CD4-positive, alpha-beta T cell treated with Interleukin-4 for 4 hours (primary cell): ENCODE results near the gene CMTM7.
A peak's percentile ranks its signal among the peaks of the same experiment; 100 is the strongest.
"Not testable (repeated sequence)": the region's sequence is repeated elsewhere in the genome, so short reads cannot be mapped to it uniquely, and the experiment has no call there.

Experiments used
- DNase-seq: peaks from one replicate; pipeline ENCODE4 v3.0.0-alpha.2; 2020

Gene CMTM7

DNA sequence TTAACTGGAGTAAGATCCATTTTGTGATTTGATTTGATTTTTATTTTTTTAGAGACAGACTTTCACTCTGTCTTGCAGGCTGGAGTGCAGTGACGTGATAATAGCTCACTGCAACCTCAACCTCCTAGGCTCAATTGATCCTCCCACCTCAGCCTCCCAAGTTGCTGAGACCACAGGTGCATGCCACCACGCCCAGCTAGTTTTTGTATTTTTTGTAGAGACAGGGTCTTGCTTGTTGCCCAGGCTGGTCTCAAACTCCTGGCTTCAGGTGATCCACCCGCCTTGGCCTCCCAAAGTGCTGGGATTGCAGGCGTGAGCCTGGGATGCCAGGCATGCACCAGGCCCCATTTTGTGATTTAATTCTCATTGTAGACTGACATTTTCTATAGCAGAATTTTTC lies 47.8 kb downstream of the CMTM7 start:
- DNase-seq, result not testable (repeated sequence)

- no peak for DNase-seq
Observed at GRCh38 chr3:32440611-32441350, 49.1 kb downstream of the CMTM7 start.

DNA sequence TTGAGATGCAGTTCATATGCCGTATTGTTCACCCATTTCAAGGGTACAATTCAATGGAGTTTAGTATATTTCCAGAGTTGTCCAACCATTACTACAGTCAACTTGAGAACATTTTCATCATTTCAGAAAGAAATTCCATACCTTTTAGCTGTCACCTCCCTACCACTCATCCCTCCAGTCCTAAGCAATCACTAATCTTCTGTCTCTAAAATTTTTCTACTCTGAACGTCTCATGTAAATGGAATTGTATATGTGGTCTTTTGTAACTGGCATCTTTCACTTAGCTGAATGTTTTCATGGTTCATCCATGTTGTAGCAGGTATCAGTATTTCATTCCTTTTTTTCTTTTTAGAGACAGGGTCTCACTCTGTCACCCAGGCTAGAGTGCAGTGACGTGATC lies 51.1 kb downstream of the CMTM7 start:
- DNase-seq, result no peak

- peak; percentile 56 for DNase-seq
Observed at GRCh38 chr3:32443478-32443877, 51.8 kb downstream of the CMTM7 start.

GRCh38 chr3:32447865-32448400 lies 56.3 kb downstream of the CMTM7 start:
- DNase-seq, result no peak

DNA sequence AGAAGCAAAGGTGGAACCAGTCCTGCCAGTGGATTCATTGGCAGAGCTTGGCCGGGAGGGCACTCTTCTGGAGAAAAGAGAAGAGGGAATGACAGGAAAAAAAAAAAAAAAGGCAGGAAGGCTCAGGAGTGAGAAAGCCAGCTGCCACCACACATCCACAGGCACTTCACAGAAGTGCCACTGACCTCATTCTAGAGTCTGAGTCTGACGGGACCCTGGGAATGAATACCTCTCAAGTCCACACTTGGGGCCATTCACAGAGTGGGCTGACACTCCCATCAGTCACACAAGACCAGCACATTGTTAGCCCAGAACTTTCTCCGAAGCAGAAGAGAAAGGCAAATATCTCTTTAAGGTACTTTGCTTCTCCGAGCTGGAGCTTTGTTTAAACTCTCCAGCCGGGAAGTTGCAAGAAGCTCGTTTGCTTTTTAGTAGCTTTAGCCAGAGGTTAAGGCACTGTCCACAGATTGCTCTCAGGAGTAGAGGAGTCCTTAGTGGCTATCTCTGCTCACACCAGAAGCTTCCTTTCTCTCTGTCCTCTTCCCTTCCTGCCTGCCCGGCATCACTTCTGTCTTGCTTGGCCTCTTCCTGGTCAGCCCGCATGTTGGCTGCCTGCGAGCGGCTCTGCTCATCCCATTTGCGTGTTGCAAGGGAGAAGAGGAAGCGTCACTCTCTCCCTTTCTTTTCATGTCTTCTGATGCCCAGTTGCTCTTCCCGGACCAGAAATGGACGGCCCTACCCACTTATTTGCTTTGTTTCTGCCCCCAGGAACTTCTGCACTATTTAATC lies 57.2 kb downstream of the CMTM7 start:
- no peak for DNase-seq

GRCh38 chr3:32449691-32450090 lies 58.0 kb downstream of the CMTM7 start:
- DNase-seq, result no peak

- no peak for DNase-seq
Observed at GRCh38 chr3:32450426-32450825, 58.8 kb downstream of the CMTM7 start.

DNA sequence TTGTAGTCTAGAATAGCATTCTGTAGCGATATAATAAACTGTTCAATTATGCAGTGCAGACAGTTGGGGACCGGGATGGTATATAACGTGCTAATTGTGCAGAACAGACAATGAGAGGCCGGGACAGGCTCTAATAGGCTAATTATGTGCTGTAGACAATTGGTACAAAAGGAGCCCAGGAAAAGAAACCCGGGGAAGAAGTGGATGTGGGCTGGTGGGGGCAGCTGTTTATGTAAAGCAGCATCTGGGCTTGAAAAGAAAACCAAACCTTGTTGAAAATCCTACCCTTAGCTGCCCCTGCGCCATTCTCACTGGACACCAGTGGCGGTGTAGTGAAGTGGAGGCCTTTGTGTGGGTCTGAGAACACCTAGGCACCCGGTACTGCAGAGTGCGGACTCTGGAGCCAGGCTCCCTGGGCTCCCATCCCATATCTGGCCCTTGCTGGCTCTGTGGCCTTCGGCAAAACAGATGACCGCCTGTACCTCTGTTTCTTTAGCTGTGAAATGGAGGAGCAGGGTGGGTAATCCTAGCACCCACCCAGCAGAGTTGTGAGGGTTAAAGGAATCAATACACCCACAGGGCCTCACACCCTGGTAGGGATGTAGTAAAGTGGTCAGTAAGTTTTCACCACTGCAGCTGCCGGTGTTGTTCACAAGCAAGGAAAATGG lies 59.5 kb downstream of the CMTM7 start:
- DNase-seq, result no peak

- DNase-seq, result no peak
Observed at GRCh38 chr3:32452009-32452408, 60.4 kb downstream of the CMTM7 start.

DNA sequence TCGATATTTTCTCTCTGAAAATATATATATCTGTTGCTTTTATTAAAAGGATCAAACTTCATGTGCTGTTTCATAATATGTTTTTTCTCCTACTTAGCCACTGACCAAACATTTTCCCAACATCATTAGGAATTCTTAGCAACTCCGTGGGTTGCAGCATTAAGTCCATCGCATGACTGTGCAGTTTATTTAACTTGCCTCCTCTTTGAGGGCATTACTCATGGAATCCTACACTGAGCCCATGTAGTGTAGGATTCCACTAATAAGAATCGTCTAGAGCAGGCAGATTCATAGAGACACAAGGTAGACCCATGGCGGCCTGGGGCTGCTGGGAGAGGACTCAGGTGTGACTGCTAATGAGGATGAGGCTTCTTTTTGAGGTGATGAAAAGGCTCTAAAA lies 61.7 kb downstream of the CMTM7 start:
- DNase-seq, result no peak

DNA sequence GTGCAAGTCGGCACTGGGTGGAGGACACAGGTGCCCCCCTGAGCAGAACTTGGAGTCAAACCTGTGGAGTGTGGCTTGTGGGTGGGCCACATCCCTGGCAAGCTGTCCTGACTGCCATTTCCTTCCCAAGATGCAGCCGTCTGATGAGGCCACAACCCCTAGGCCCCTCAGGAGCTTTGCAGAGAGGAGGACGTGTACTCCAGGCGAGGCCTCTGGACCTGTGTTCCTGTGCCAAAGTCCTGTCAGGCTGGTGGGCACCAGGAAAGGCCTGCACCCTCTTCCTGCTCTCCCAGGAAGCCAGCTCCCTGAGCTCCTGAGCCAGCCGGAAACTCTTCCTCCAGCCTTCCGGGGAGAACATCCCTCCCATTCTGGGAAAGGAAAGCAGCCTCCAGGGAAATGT lies 62.5 kb downstream of the CMTM7 start:
- DNase-seq, result no peak

DNA sequence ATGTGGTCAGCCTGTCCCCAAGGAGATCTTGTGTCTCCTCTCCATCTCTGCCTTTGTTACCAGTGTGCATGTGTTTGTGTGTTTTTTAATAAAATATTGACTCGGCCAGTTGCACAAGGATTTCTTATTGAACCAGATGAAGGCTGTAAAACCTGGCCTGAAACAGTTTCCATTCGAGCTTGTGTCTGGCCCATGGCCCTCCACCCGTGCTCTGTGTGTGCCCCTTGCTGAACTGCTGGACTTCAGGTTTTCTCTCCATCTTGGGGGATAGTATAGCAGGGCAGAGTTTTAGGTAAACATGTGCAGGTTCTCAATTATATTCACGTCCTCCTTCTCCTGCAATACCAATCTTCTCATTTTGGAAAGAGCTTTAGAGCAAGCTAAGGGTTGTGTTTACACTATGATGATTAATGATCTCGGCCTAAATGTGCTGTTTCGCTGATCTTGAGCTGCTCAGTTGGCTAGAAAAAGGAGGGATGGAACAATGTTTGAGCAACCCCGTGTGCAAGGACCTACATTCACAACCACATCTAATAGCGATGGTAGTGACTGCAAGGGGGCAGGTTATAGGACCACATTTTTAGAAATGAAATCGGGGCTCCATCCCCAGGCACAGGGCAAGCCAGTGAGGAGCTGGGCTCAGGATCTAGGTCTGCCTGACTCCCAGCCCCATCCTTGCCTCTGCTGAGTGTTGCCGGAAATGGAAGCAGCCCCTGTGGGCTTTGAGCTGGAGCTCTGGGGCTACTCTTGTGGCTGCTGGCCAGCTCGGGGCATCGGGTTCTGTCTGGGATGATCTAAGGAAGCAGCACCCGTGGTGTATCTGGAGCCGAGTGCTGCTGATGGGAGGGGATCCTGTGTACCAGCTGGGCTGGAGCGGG lies 63.3 kb downstream of the CMTM7 start:
- no peak for DNase-seq

DNA sequence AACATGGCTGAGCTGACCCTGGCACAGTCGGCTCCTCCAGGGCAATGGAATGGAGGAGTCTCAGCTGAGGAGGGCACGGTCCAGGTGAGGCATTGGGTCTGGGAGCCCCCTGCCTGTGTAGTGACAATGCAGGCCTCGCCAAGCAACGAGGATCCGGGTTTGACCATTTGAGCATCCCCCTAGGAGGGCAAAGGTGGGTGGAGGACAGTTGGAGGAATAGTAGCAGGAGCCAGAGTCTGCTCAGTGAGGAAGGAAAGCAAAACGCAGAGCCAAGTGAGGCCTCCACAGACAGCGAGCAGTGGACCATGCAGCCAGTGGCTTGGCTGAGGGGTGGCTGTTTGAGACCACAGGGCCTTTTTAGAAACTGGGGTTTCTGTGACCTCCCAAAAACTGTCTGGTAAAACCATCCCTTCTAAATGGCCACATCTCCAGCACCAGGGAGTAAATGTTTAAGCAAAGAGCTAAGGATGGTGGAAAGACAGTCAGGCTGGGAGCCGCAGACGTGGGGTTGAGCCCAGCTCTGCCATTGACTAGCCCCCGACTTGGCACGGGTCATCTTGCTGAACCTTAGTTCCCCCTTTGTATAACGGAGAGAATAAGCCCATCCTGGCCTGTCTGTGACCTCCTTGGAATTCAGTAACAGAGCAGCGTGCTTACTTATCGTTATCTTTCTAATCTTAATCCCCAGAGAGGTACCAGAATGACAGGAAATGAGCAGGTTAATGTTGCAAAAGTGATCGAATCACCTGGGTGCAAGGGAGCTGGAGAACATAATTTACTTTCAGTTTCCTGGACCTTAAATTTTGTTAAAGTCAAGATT lies 64.2 kb downstream of the CMTM7 start:
- peak; percentile 56 for DNase-seq

GRCh38 chr3:32456429-32457130 lies 64.9 kb downstream of the CMTM7 start:
- DNase-seq, result no peak

DNA sequence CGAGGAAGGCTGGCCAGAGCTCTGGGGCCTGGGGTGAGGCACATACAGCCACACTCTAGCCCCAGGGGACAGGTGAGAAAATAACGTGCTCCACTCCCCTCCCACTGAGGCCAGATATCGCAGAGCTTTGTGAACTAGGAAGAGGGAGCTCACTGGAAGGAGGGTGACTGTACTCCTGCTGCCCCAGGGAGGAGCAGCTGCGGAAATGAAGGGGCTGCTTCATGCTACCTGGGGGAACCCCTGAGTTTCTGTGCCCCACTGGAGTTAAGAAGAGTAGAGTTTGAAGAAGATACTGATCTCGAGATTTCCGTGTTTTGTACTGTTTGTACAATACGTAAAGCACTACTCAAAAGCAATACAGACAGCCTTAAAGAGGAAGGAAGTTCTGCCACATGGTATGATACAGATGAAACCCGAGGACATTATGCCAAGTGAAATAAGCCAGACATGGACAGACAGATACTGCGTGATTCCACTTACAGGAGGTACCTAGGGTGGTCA lies 66.4 kb downstream of the CMTM7 start:
- peak; percentile 89 for DNase-seq

- no peak for DNase-seq
Observed at GRCh38 chr3:32459450-32459849, 67.8 kb downstream of the CMTM7 start.

DNA sequence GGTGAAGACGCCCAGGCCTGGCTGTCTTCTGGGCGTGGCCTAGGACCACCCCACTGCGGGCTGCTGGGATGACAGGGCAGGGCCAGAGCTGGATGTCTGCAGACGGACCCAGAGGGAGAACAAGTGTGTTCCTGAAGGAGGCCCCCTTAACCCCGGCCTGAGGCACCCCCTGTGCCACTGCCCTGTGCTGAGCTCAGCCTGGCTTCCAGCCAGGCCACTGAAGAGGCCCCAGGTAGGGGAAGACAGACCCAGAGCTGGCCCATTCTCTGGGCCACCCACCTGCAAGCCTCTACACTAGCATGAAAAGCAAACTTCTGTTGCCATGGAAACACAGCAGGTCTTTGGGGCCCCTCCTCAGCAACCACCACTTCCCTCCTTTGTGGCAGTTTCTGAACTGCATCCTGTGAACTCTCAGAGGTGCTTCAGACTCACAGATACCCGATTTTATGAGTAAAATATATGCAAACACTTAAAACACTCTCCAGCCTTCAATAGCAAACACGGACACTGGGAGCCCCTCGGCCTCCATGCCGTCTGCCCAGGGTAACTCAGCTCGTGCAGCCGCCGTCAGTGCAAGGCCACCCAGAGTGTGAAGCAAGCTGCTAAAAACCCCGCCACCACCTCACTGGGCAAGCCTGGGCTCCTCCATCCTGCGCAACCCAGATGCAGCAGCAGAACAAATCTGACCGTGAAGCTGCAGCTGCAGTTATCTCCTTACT lies 68.5 kb downstream of the CMTM7 start:
- DNase-seq, result peak; percentile 97

DNA sequence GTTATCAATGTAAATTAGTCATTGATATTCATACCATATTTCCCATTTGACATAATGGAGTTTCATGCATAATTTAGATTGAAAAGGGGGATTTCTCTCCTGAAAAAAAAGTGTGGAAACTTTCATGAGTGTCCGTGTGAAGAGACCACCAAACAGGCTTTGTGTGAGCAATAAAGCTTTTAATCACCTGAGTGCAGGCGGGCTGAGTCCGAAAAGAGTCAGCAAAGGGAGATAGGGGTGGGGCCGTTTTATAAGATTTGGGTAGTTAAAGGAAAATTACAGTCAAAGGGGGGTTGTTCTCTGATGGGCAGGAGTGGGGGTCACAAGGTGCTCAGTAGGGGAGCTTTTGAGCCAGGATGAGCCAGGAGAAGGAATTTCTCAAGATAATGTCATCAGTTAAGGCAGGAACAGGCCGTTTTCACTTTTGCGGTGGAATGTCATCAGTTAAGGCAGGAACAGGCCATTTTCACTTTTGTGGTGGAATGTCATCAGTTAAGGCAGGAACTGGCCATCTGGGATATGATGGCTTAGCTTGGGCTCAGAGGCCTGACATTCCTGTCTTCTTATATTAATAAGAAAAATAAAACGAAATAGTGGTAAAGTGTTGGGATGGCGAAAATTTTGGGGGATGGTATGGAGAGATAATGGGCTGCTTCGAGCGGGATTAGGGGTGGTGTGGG lies 69.3 kb downstream of the CMTM7 start:
- DNase-seq, result peak; percentile 18
